ENCODE results near the gene CAPN1. TPM values are rescaled to one million over a fixed set of nuclear protein-coding genes. Genes with fewer than 3 reads are reported as not detected.
A peak's percentile ranks its signal among the peaks of the same experiment; 100 is the strongest.

Gene CAPN1
- total RNA-seq, 6 donors from 2014 or later: 152 to 327 (median 235) TPM

DNA sequence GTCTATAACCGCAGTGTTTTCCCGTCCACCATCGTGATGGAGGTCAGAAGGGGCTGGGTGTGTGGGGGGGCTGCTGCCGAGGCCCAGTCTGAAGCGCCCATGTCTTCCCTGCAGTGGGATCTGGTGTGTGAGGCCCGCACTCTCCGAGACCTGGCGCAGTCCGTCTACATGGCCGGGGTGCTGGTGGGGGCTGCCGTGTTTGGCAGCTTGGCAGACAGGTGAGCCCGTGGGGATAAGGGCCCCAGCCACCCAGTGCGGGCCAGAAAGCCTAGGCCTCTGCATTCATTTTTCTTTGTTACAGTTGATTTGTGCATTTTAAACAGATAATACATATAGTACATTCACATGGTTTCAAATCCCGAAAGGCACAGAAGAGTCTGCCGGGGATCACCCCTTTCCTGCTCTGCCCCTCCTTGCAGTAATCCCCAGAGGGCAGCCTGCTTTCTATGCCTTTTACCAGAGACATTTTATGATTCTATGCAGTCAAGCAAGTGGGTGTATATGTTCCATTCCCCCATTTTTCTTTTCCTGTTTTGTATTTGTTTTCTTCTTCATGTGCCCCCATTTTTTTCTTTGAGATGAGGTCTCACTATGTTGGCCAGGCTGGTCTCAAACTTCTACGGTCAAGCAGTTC lies 32.6 kb downstream of the CAPN1 start:
- H3K4me3 ChIP-seq: no peak overlapping the region
- H3K4me1 ChIP-seq: peaks cover 0 to 18% (median 7%) of the 10 kb centered on the region in 4 donors
- H3K9me3 ChIP-seq: no peaks in the 10 kb centered on the region
- peaks cover 20 to 30% (median 29%) of the 10 kb centered on the region in 4 donors for H3K36me3 ChIP-seq
- TF ChIP-seq POLR2AphosphoS5 (IDR thresholded peaks at IDR 0.05) (no peak), EP300 (IDR thresholded peaks at IDR 0.05) (no peak), POLR2A (IDR thresholded peaks at IDR 0.05) (no peak)
- TF ChIP-seq, protein P1, sequence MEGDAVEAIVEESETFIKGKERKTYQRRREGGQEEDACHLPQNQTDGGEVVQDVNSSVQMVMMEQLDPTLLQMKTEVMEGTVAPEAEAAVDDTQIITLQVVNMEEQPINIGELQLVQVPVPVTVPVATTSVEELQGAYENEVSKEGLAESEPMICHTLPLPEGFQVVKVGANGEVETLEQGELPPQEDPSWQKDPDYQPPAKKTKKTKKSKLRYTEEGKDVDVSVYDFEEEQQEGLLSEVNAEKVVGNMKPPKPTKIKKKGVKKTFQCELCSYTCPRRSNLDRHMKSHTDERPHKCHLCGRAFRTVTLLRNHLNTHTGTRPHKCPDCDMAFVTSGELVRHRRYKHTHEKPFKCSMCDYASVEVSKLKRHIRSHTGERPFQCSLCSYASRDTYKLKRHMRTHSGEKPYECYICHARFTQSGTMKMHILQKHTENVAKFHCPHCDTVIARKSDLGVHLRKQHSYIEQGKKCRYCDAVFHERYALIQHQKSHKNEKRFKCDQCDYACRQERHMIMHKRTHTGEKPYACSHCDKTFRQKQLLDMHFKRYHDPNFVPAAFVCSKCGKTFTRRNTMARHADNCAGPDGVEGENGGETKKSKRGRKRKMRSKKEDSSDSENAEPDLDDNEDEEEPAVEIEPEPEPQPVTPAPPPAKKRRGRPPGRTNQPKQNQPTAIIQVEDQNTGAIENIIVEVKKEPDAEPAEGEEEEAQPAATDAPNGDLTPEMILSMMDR (IDR thresholded peaks at IDR 0.05): no peak
- ATAC-seq (ENCODE audit: low FRiP score in 2 of 2) (no peak), DNase-seq (no peak)
- H3K27me3 ChIP-seq: no peaks in the 10 kb centered on the region
- WGBS, 2 donors: 65 to 72% methylated on average over 13 to 14 of the region's 16 CpGs
- peak overlapping the region in 1 of 4 donors; percentile 23 for H3K27ac ChIP-seq

DNA sequence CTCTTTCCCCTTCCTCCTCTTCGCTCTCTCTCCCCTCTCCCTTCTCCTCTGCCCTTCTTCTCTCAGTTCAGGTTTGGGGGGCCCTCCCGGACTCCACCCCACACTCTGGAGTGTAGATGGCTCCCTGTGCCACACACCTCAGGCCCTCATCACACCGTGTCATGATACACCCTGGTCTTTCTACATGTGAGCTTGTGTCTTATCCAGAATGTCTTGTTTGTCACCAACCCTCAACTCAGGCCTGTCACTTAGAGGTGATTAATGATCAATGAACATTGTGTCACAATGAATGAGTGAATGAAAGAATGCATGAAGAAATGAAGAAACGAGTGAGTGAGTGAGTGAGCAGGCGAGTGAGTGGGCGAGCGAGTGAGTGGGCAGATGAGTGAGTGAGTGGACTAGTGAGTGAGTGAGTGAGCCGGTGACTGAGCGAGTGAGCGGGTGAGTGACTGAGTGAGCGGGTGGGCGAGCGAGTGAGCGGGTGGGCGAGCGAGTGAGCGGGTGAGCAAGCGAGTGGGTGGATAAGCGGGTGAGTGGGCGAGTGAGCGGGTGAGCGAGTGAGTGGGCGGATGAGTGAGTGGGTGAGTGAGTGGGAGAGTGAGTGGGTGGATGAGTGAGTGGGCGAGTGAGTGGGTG lies 33.8 kb downstream of the CAPN1 start:
- H3K27ac ChIP-seq: no peak overlapping the region
- ATAC-seq (ENCODE audit: low FRiP score in 2 of 2) (no peak), DNase-seq (peak in 1 of 2 donors; percentile 60)
- H3K4me3 ChIP-seq: no peak overlapping the region
- WGBS, 2 donors: 90 to 93% methylated on average over 24 of the region's 24 CpGs
- H3K9me3 ChIP-seq: no peaks in the 10 kb centered on the region
- no peak for TF ChIP-seq POLR2A (IDR thresholded peaks at IDR 0.05)
- H3K27me3 ChIP-seq: no peaks in the 10 kb centered on the region
- H3K4me1 ChIP-seq: peaks cover 0 to 13% (median 4%) of the 10 kb centered on the region in 4 donors
- peaks cover 7 to 18% (median 17%) of the 10 kb centered on the region in 4 donors for H3K36me3 ChIP-seq

DNA sequence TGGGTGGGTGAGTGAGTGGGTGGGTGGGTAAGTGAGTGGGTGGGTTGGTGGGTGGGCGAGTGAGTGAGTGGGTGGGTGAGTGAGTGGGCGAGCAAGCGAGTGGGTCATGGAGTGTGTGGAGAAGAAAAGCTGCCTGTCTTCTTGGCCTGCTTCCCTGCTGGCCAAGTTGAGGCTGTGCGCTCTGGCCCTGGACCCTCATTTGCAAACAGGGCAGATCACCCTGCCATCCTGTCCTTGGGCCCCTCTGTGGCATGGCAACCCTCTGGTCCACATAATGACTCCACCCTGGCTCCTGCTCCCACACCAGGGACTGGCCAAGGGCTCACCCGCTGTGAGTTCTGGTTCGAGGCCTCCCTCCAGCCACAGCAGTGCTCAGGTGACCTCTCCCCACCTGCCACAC lies 35.1 kb downstream of the CAPN1 start:
- no peaks in the 10 kb centered on the region for H3K27me3 ChIP-seq
- no peak overlapping the region for H3K4me3 ChIP-seq
- 86 to 91% methylated on average over 6 of the region's 6 CpGs for WGBS, 2 donors
- DNase-seq (no peak), ATAC-seq (ENCODE audit: low FRiP score in 2 of 2) (no peak)
- H3K36me3 ChIP-seq: peaks cover 0 to 5% (median 4%) of the 10 kb centered on the region in 4 donors
- H3K4me1 ChIP-seq: peaks cover 0 to 13% (median 4%) of the 10 kb centered on the region in 4 donors
- H3K27ac ChIP-seq: no peak overlapping the region
- H3K9me3 ChIP-seq: no peaks in the 10 kb centered on the region
- TF ChIP-seq EP300 (IDR thresholded peaks at IDR 0.05) (no peak), POLR2A (IDR thresholded peaks at IDR 0.05) (no peak)
- TF ChIP-seq, protein P1 (IDR thresholded peaks at IDR 0.05): no peak

DNA sequence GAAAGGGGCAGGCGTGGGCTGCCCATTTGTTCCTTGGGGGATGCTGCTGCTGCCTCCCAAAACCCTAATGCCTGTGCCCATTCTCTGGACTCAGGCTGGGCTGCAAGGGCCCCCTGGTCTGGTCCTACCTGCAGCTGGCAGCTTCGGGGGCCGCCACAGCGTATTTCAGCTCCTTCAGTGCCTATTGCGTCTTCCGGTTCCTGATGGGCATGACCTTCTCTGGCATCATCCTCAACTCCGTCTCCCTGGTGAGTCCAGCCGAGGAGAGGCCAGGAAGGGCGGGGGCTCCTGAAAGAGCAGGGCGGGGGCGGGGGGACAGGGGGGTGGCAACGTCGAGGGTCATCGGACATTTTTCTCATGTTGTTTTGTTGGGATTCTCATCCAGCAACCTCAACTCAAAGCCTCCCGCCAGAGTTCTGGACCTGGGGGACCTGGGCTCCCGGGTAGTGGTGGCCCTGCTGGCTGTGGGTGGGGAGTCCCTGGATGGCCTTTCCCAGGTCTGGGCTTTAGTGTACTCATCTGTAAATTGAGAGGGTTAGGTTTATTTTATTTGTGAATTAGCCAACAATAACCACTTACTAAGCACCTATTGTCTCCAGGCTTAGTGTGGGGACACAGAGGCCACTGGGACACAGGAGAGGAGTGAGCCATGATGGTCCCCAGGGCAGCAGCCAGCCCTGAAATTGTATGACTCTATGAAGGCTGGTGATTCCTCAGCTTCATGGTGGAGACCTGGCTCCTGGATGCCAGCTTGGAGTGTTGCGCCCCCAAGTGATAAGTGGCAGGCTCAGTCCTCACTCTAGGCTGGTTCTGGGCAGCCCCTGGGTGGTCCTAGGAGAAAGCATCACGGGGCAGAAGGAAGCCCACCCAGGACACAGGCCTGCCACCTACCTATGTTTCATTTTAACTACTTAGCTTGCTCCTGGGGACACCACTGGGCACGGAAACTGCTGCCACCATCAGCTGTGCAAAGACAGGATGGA lies 36.0 kb downstream of the CAPN1 start:
- Histone ChIP-seq H3K4me3 (no peak overlapping the region), H3K9me3 (no peaks in the 10 kb centered on the region), H3K36me3 (no peaks in the 10 kb centered on the region), H3K27me3 (no peaks in the 10 kb centered on the region), H3K4me1 (peaks cover 0 to 21% (median 7%) of the 10 kb centered on the region in 4 donors), H3K27ac (no peak overlapping the region)
- ATAC-seq (ENCODE audit: low FRiP score in 2 of 2) (no peak), DNase-seq (no peak)
- WGBS, 2 donors: 78 to 85% methylated on average over 16 to 18 of the region's 19 CpGs
- TF ChIP-seq POLR2AphosphoS5 (IDR thresholded peaks at IDR 0.05): no peak
- TF ChIP-seq, protein P1 (IDR thresholded peaks at IDR 0.05): no peak
- TF ChIP-seq POLR2A (IDR thresholded peaks at IDR 0.05): no peak
- TF ChIP-seq EP300 (IDR thresholded peaks at IDR 0.05): no peak

DNA sequence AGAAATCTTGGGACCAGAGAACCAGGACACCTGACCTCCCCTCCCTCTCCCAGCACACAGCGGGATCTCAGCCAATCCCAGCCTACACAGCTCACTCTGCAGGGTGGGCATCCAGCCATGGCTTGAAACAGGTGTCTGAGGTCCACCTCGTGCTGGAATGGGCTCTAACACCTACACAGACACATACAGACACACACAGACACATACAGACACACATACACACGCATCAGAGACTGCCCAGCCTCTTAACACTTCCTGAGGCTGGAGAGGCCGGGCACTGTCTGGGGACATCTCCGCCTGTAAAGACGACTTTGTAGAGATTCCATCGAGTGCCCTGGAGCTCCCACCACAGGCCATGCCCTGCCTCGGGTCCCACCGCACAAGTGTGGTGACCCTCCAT lies 36.7 kb downstream of the CAPN1 start:
- H3K27ac ChIP-seq: no peak overlapping the region
- H3K36me3 ChIP-seq: no peaks in the 10 kb centered on the region
- ATAC-seq (ENCODE audit: low FRiP score in 2 of 2) (no peak), DNase-seq (no peak)
- H3K4me1 ChIP-seq: peaks cover 0 to 24% (median 8%) of the 10 kb centered on the region in 4 donors
- no peak overlapping the region for H3K4me3 ChIP-seq
- no peak for TF ChIP-seq POLR2A (IDR thresholded peaks at IDR 0.05)
- TF ChIP-seq POLR2AphosphoS5 (IDR thresholded peaks at IDR 0.05): no peak
- TF ChIP-seq EP300 (IDR thresholded peaks at IDR 0.05): no peak
- TF ChIP-seq, protein P1 (IDR thresholded peaks at IDR 0.05): no peak
- no peaks in the 10 kb centered on the region for H3K9me3 ChIP-seq
- 89 to 90% methylated on average over 9 of the region's 9 CpGs for WGBS, 2 donors
- no peaks in the 10 kb centered on the region for H3K27me3 ChIP-seq

All from upper lobe of left lung (tissue), 6 donors.